ENCODE data around the gene TLDC2. TPM values are rescaled to one million over a fixed set of nuclear protein-coding genes. Genes with fewer than 3 reads are reported as not detected.

The TLDC2 gene
- total and polyA plus RNA-seq, 2 of the 8 experiments (the other 6 are each of a cell fraction or from before 2014, with no cell fraction given): 0.29 to 0.34 TPM

DNA sequence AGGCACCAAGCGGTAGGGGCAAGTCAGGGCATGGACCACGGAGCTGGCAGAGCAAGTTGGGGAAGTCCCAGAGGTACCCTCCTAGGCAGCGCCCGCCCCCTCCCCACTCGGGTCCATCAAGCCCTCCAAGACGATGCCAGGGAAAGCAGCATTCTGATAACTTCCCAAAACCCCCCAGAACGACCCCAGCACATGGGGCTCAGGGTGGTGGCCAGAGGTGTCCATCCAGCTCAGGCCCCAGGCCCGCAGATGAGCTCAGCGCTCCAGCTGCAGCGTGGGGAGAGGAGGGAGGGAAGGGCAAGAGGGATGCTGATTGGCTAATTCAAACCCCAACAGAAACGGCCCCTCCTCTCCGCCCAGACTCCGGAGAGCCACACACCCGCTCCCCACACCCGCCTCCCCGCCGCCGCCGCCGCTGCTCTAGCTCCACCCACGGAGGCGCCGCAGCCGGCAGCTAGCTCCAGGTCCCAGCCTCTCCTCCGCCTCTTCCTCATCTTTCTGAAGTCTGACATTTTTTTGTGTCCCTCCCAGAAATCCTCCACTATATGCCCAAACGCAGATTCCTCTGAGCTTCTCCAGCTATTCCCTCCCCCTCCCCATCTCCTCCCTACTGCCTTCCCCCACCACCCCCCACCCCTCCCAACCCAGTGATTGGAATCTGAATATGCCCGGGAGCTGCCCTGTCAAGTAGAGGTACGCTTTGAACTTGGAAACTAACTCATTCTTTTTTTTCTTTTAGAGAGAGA is 40.3 kb upstream of the TLDC2 start:
- no peak for FAIRE-seq
- Histone ChIP-seq H3K56ac (replicated peaks; ENCODE audit: insufficient read length, low read depth, low read length) (peak overlapping the region; percentile 69), H3K4me3 (ENCODE audit: extremely low read depth in 1 of 4, insufficient read depth in 2 of 4, low read depth in 3 of 4, low read length in 4 of 4) (peak overlapping the region; percentile 1 to 52 (median 18); a peak in 4 of 8 replicates), H3K9ac (replicated peaks in 1 of 4; ENCODE audit: extremely low read depth in 1 of 4, low read depth in 3 of 4, low read length in 3 of 4) (no peak overlapping the region), H3K23ac (ENCODE audit: insufficient read length) (no peak overlapping the region), H3K4ac (replicated peaks; ENCODE audit: insufficient read length, low read depth, low read length) (no peak overlapping the region), H3K14ac (ENCODE audit: insufficient read length) (no peak overlapping the region), H4K20me1 (replicated peaks in 1 of 2; ENCODE audit: control insufficient read depth in 1 of 2, insufficient read depth in 2 of 2, low read length in 2 of 2) (peaks cover 0 to 2% of the 10 kb centered on the region in 2 experiments), H2AFZ (ENCODE audit: low read length) (no peak overlapping the region), H2BK5ac (ENCODE audit: low read depth, low read length) (peak overlapping the region; percentile 78; the same call in 1 of the 2 replicates), H3K9me3 (ENCODE audit: insufficient read depth in 2 of 2, low read depth in 1 of 2, low read length in 1 of 2) (no peaks in the 10 kb centered on the region), H2BK20ac (ENCODE audit: low read length) (no peak overlapping the region), H4K5ac (ENCODE audit: insufficient read length, low read depth, low read length) (peak overlapping the region; percentile 84), H2BK15ac (ENCODE audit: low read length) (peak overlapping the region; percentile 46; the same call in 1 of the 2 replicates), H2AK5ac (ENCODE audit: low read depth, low read length) (no peak overlapping the region), H3K18ac (ENCODE audit: extremely low read depth, low read length) (peak overlapping the region; percentile 78), H3K79me1 (ENCODE audit: low read depth, low read length) (0 out of 2 replicates have a peak, but pooled peaks cover 2% of the 10 kb centered on the region), H2BK12ac (ENCODE audit: low read depth, low read length) (0 out of 2 replicates have a peak overlapping the region, but pooled peaks have one; percentile 11), H3K4me1 (replicated peaks in 1 of 4; ENCODE audit: control insufficient read depth in 3 of 4, insufficient read depth in 4 of 4, low read length in 3 of 4) (peaks cover 0 to 7% (median 4%) of the 10 kb centered on the region in 4 experiments; a peak in 4 of 7 replicates), H3K27ac (ENCODE audit: low read depth, low read length) (peak overlapping the region; percentile 52; the same call in 1 of the 2 replicates), H2BK120ac (replicated peaks; ENCODE audit: low read depth, low read length) (no peak overlapping the region), H4K8ac (ENCODE audit: extremely low read depth, insufficient read depth, low read length) (peak overlapping the region; percentile 69), H3K4me2 (ENCODE audit: insufficient read depth in 1 of 2, low read depth in 2 of 2, low read length in 2 of 2) (peak overlapping the region; percentile 50 to 71), H3K36me3 (ENCODE audit: control insufficient read depth in 2 of 4, insufficient read depth in 4 of 4, low read length in 3 of 4) (peaks cover 0 to 2% (median 0%) of the 10 kb centered on the region in 4 experiments; a peak in 1 of 8 replicates), H3K27me3 (replicated peaks in 1 of 4; ENCODE audit: control insufficient read depth in 3 of 4, extremely low read depth in 1 of 4, insufficient read depth in 3 of 4, low read length in 3 of 4) (no peaks in the 10 kb centered on the region), H3K79me2 (ENCODE audit: control insufficient read depth in 1 of 2, insufficient read depth in 2 of 2, low read length in 2 of 2) (no peaks in the 10 kb centered on the region), H3K23me2 (ENCODE audit: low read depth, low read length) (no peaks in the 10 kb centered on the region), H4K91ac (replicated peaks; ENCODE audit: insufficient read length, low read length) (peak overlapping the region; percentile 97)
- peak; percentile 76 to 87 for DNase-seq (ENCODE audit: low read depth in 1 of 2, low spot score in 2 of 2)
- ChIA-PET POLR2A (ENCODE audit: partially characterized antibody) (interaction anchor here (0.9 to 5.9 kb wide), 7 partner anchors 10 to 158 kb away, joined by 3 to 42 read pairs (median 7); a partner anchor contains a TSS), CTCF (ENCODE audit: partially characterized antibody) (interaction anchor here (0.6 to 5.3 kb wide), 25 partner anchors 9 to 854 kb away, joined by 3 to 45 read pairs (median 6); partner anchors contain the start of gene DSN1)
- WGBS, 2 experiments (ENCODE audit: extremely low coverage in 1 of 2, insufficient coverage in 1 of 2, insufficient read length in 1 of 2, insufficient replicate concordance in 2 of 2, low coverage in 1 of 2, low lambda C conversion rate in 2 of 2, missing lambda C conversion rate in 1 of 2): 38% methylated on average over 5 of the region's 28 CpGs; no CpG with 5 or more reads in 1 of the 2 experiments
- no peak for TF ChIP-seq SIRT6 (IDR thresholded peaks at IDR 0.05; ENCODE audit: low read length)
- TF ChIP-seq EZH2 (IDR thresholded peaks at IDR 0.05; ENCODE audit: low read depth, low read length, severe bottlenecking): no peak
- TF ChIP-seq, protein P1, sequence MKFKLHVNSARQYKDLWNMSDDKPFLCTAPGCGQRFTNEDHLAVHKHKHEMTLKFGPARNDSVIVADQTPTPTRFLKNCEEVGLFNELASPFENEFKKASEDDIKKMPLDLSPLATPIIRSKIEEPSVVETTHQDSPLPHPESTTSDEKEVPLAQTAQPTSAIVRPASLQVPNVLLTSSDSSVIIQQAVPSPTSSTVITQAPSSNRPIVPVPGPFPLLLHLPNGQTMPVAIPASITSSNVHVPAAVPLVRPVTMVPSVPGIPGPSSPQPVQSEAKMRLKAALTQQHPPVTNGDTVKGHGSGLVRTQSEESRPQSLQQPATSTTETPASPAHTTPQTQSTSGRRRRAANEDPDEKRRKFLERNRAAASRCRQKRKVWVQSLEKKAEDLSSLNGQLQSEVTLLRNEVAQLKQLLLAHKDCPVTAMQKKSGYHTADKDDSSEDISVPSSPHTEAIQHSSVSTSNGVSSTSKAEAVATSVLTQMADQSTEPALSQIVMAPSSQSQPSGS (IDR thresholded peaks at IDR 0.05; ENCODE audit: low read length): no peak
- TF ChIP-seq NANOG (IDR thresholded peaks at IDR 0.05; ENCODE audit: insufficient read depth, low read depth, low read length, poor library complexity, severe bottlenecking): no peak
- TF ChIP-seq CREB1 (IDR thresholded peaks at IDR 0.05): no peak
- TF ChIP-seq KDM5A (IDR thresholded peaks at IDR 0.05; ENCODE audit: low read length): no peak
- TF ChIP-seq HDAC2 (IDR thresholded peaks at IDR 0.05; ENCODE audit: borderline replicate concordance in 1 of 2, low read depth in 2 of 2, low read length in 2 of 2): no peak
- TF ChIP-seq, protein P2, sequence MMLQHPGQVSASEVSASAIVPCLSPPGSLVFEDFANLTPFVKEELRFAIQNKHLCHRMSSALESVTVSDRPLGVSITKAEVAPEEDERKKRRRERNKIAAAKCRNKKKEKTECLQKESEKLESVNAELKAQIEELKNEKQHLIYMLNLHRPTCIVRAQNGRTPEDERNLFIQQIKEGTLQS (IDR thresholded peaks at IDR 0.05; ENCODE audit: insufficient read depth, low read depth, low read length): no peak

All from H1 (cell line).